Gastroesophageal sphincter (tissue), 3 donors: ENCODE data around the gene ZNF83.

Experiments used
- CTCF ChIP-seq, 4 experiments: fragments of 200-600 bp in 2 of 4; fragments of 450-650 bp in 2 of 4; sonication (generic) in 1 of 4; IDR thresholded peaks; one replicate each; pipeline ENCODE4 v1.5.1; 2017 to 2019; ENCODE audit warnings: antibody characterized with exemption in 4 of 4, mild to moderate bottlenecking in 2 of 4, moderate library complexity in 2 of 4
- EP300 ChIP-seq: sonication (generic); formaldehyde crosslinking; IDR thresholded peaks from one replicate; pipeline ENCODE4 v1.6.1; 2017; ENCODE audit warnings: antibody characterized with exemption, mild to moderate bottlenecking

- TF ChIP-seq CTCF (IDR thresholded peaks at IDR 0.05) (no peak), EP300 (no peak)
Observed at GRCh38 chr19:52590728-52591127, 47.4 kb downstream of the ZNF83 start.
